ENCODE results near the gene RNF213.
"Not testable (repeated sequence)": the region's sequence is repeated elsewhere in the genome, so short reads cannot be mapped to it uniquely, and the experiment has no call there.

Gene RNF213

GRCh38 chr17:80237386-80237785, 23.3 kb upstream of the RNF213 start:
- no peaks in the 10 kb centered on the region for H3K27me3 Mint-ChIP-seq
- peaks cover 23% of the 10 kb centered on the region for H3K36me3 Mint-ChIP-seq (ENCODE audit: low read depth)
- no peaks in the 10 kb centered on the region for H3K4me1 Mint-ChIP-seq

GRCh38 chr17:80242505-80242904, 18.1 kb upstream of the RNF213 start:
- H3K27me3 Mint-ChIP-seq: no peaks in the 10 kb centered on the region
- H3K27ac Mint-ChIP-seq: no peak overlapping the region
- H3K4me1 Mint-ChIP-seq: no peaks in the 10 kb centered on the region
- no peak overlapping the region for H3K4me3 Mint-ChIP-seq
- peaks cover 2% of the 10 kb centered on the region for H3K36me3 Mint-ChIP-seq (ENCODE audit: low read depth)
- DNase-seq (no peak), ATAC-seq (no peak)
- H3K9me3 Mint-ChIP-seq: no peaks in the 10 kb centered on the region

More at GRCh38 chr17:80237386-80237785, 23.3 kb upstream of the RNF213 start:
- ATAC-seq (no peak), DNase-seq (no peak)
- H3K4me3 Mint-ChIP-seq: no peak overlapping the region
- no peak overlapping the region for H3K27ac Mint-ChIP-seq
- H3K9me3 Mint-ChIP-seq: peaks cover 15% of the 10 kb centered on the region

GRCh38 chr17:80243526-80244433, 16.9 kb upstream of the RNF213 start:
- Mint-ChIP-seq H3K27ac (no peak overlapping the region), H3K4me3 (no peak overlapping the region), H3K36me3 (ENCODE audit: low read depth) (no peaks in the 10 kb centered on the region), H3K4me1 (no peaks in the 10 kb centered on the region), H3K27me3 (no peaks in the 10 kb centered on the region), H3K9me3 (no peaks in the 10 kb centered on the region)
- ATAC-seq: no peak
- no peak for DNase-seq

- H3K4me3 Mint-ChIP-seq; H3K36me3 Mint-ChIP-seq (ENCODE audit: low read depth): not testable (repeated sequence)
Measured at GRCh38 chr17:80244448-80244847, 16.2 kb upstream of the RNF213 start.

GRCh38 chr17:80244871-80245509, 15.7 kb upstream of the RNF213 start:
- no peaks in the 10 kb centered on the region for H3K36me3 Mint-ChIP-seq (ENCODE audit: low read depth)
- no peaks in the 10 kb centered on the region for H3K9me3 Mint-ChIP-seq
- ATAC-seq (no peak), DNase-seq (no peak)
- H3K4me3 Mint-ChIP-seq: no peak overlapping the region
- H3K27me3 Mint-ChIP-seq: no peaks in the 10 kb centered on the region
- no peak overlapping the region for H3K27ac Mint-ChIP-seq
- no peaks in the 10 kb centered on the region for H3K4me1 Mint-ChIP-seq

More at GRCh38 chr17:80244448-80244847, 16.2 kb upstream of the RNF213 start:
- DNase-seq, ATAC-seq, H3K27ac Mint-ChIP-seq, H3K9me3 Mint-ChIP-seq, H3K27me3 Mint-ChIP-seq, H3K4me1 Mint-ChIP-seq: not testable (repeated sequence)

- H3K36me3 Mint-ChIP-seq (ENCODE audit: low read depth): no peaks in the 10 kb centered on the region
- no peak overlapping the region for H3K27ac Mint-ChIP-seq
- ATAC-seq (no peak), DNase-seq (no peak)
- H3K4me3 Mint-ChIP-seq: no peak overlapping the region
- H3K9me3 Mint-ChIP-seq: no peaks in the 10 kb centered on the region
- no peaks in the 10 kb centered on the region for H3K27me3 Mint-ChIP-seq
- H3K4me1 Mint-ChIP-seq: no peaks in the 10 kb centered on the region
Measured at GRCh38 chr17:80245566-80246265, 14.9 kb upstream of the RNF213 start.

GRCh38 chr17:80246266-80246681, 14.4 kb upstream of the RNF213 start:
- DNase-seq (no peak), ATAC-seq (no peak)
- Mint-ChIP-seq H3K4me3 (no peak overlapping the region), H3K9me3 (no peaks in the 10 kb centered on the region), H3K36me3 (ENCODE audit: low read depth) (no peaks in the 10 kb centered on the region), H3K27me3 (no peaks in the 10 kb centered on the region), H3K27ac (no peak overlapping the region), H3K4me1 (no peaks in the 10 kb centered on the region)

GRCh38 chr17:80246726-80247125, 13.9 kb upstream of the RNF213 start:
- Mint-ChIP-seq H3K4me3 (no peak overlapping the region), H3K9me3 (no peaks in the 10 kb centered on the region), H3K36me3 (ENCODE audit: low read depth) (no peaks in the 10 kb centered on the region), H3K4me1 (no peaks in the 10 kb centered on the region), H3K27ac (no peak overlapping the region), H3K27me3 (no peaks in the 10 kb centered on the region)
- DNase-seq (no peak), ATAC-seq (no peak)

GRCh38 chr17:80247561-80247960, 13.1 kb upstream of the RNF213 start:
- H3K36me3 Mint-ChIP-seq (ENCODE audit: low read depth): no peaks in the 10 kb centered on the region
- H3K4me3 Mint-ChIP-seq: no peak overlapping the region
- no peak for ATAC-seq
- H3K27me3 Mint-ChIP-seq: no peaks in the 10 kb centered on the region
- H3K27ac Mint-ChIP-seq: no peak overlapping the region
- H3K9me3 Mint-ChIP-seq: no peaks in the 10 kb centered on the region
- H3K4me1 Mint-ChIP-seq: peaks cover 2% of the 10 kb centered on the region
- no peak for DNase-seq

- H3K36me3 Mint-ChIP-seq (ENCODE audit: low read depth): no peaks in the 10 kb centered on the region
- no peak for ATAC-seq
- no peaks in the 10 kb centered on the region for H3K9me3 Mint-ChIP-seq
- H3K27ac Mint-ChIP-seq: no peak overlapping the region
- no peaks in the 10 kb centered on the region for H3K27me3 Mint-ChIP-seq
- H3K4me1 Mint-ChIP-seq: peaks cover 9% of the 10 kb centered on the region
- no peak overlapping the region for H3K4me3 Mint-ChIP-seq
- DNase-seq: no peak
Measured at GRCh38 chr17:80248001-80248893, 12.4 kb upstream of the RNF213 start.

GRCh38 chr17:80248894-80249710, 11.6 kb upstream of the RNF213 start:
- Mint-ChIP-seq H3K9me3 (no peaks in the 10 kb centered on the region), H3K4me1 (peaks cover 18% of the 10 kb centered on the region), H3K27ac (no peak overlapping the region), H3K4me3 (no peak overlapping the region), H3K36me3 (ENCODE audit: low read depth) (no peaks in the 10 kb centered on the region), H3K27me3 (no peaks in the 10 kb centered on the region)
- DNase-seq (no peak), ATAC-seq (no peak)

- Mint-ChIP-seq H3K4me3 (no peak overlapping the region), H3K4me1 (peaks cover 37% of the 10 kb centered on the region), H3K36me3 (ENCODE audit: low read depth) (no peaks in the 10 kb centered on the region), H3K27me3 (no peaks in the 10 kb centered on the region), H3K9me3 (no peaks in the 10 kb centered on the region), H3K27ac (no peak overlapping the region)
- ATAC-seq: no peak
- no peak for DNase-seq
Measured at GRCh38 chr17:80251966-80252365, 8.7 kb upstream of the RNF213 start.

GRCh38 chr17:80252871-80253270, 7.8 kb upstream of the RNF213 start:
- H3K4me1 Mint-ChIP-seq: peaks cover 43% of the 10 kb centered on the region
- no peaks in the 10 kb centered on the region for H3K36me3 Mint-ChIP-seq (ENCODE audit: low read depth)
- H3K27ac Mint-ChIP-seq: no peak overlapping the region
- no peaks in the 10 kb centered on the region for H3K27me3 Mint-ChIP-seq
- H3K4me3 Mint-ChIP-seq: no peak overlapping the region
- no peaks in the 10 kb centered on the region for H3K9me3 Mint-ChIP-seq
- ATAC-seq (peak; percentile 85), DNase-seq (peak; percentile 86)
